MM.1S (cell line): Measurements from ENCODE around the gene SUCLG1.

Source experiments
- DNase-seq: peaks from one replicate; pipeline ENCODE4 v3.0.0-alpha.2; 2015
- H2AFZ ChIP-seq: fragments of 300-600 bp; sonication (generic); 2 replicates; pipeline ENCODE4 v1.6.0; 2016; ENCODE audit warnings: antibody characterized with exemption, low read length
- H3F3A ChIP-seq: fragments of 300-600 bp; sonication (generic); 2 replicates; pipeline ENCODE4 v1.6.1; 2016; ENCODE audit warnings: mild to moderate bottlenecking, antibody characterized with exemption, low read length, moderate library complexity, mixed read lengths; ENCODE audit not compliant: insufficient read depth
- H3K27ac ChIP-seq: fragments of 300-600 bp; sonication (generic); 2 replicates; pipeline ENCODE4 v1.5.1; 2016; ENCODE audit warnings: mild to moderate bottlenecking, low read length
- H3K27me3 ChIP-seq: fragments of 300-600 bp; sonication (generic); replicated peaks from 2 replicates; pipeline ENCODE4 v1.6.0; 2016; ENCODE audit warnings: low read length; ENCODE audit not compliant: insufficient read depth
- H3K36me3 ChIP-seq: fragments of 300-600 bp; sonication (generic); replicated peaks from 2 replicates; pipeline ENCODE4 v1.6.1; 2016; ENCODE audit warnings: mild to moderate bottlenecking, low read length, mixed read lengths; ENCODE audit not compliant: insufficient read depth
- H3K4me1 ChIP-seq: fragments of 300-600 bp; sonication (generic); 2 replicates; pipeline ENCODE4 v1.6.1; 2016; ENCODE audit warnings: low read length, mixed read lengths
- H3K4me2 ChIP-seq: fragments of 300-600 bp; sonication (generic); 2 replicates; pipeline ENCODE4 v1.6.0; 2016; ENCODE audit warnings: low read depth, low read length
- H3K4me3 ChIP-seq: fragments of 300-600 bp; sonication (generic); 2 replicates; pipeline ENCODE4 v1.5.1; 2016; ENCODE audit warnings: low read length, mixed read lengths
- H3K79me2 ChIP-seq: fragments of 300-600 bp; sonication (generic); 2 replicates; pipeline ENCODE4 v1.6.1; 2016; ENCODE audit warnings: mixed run types, low read length, mixed read lengths
- H3K9ac ChIP-seq: fragments of 300-600 bp; sonication (generic); 2 replicates; pipeline ENCODE4 v1.6.1; 2016; ENCODE audit warnings: low read length, mixed read lengths
- H3K9me2 ChIP-seq: fragments of 300-600 bp; sonication (generic); replicated peaks from 2 replicates; pipeline ENCODE4 v1.6.1; 2016; ENCODE audit warnings: mild to moderate bottlenecking, low read length, mixed read lengths; ENCODE audit not compliant: insufficient read depth
- H3K9me3 ChIP-seq: fragments of 300-600 bp; sonication (generic); replicated peaks from 2 replicates; pipeline ENCODE4 v1.6.1; 2016; ENCODE audit warnings: mild to moderate bottlenecking, low read length, mixed read lengths; ENCODE audit not compliant: insufficient read depth
- H4K20me1 ChIP-seq: fragments of 300-600 bp; sonication (generic); 2 replicates; pipeline ENCODE4 v1.6.1; 2016; ENCODE audit warnings: mild to moderate bottlenecking, low read length, moderate library complexity, mixed read lengths; ENCODE audit not compliant: insufficient read depth
- CTCF ChIP-seq: fragments of 300-600 bp; sonication (generic); IDR thresholded peaks from 2 replicates; pipeline ENCODE4 v1.5.1; 2016; ENCODE audit warnings: antibody characterized with exemption, low read length, mixed read lengths
- EZH2 ChIP-seq: fragments of 300-600 bp; sonication (generic); optimal IDR thresholded peaks from 2 replicates; pipeline ENCODE3; 2017; ENCODE audit warnings: low read depth, mild to moderate bottlenecking, antibody characterized with exemption, low read length, mixed read lengths
- EZH2phosphoT487 ChIP-seq: fragments of 300-600 bp; sonication (generic); IDR thresholded peaks from 2 replicates; pipeline ENCODE4 v1.6.1; 2018; ENCODE audit warnings: antibody characterized with exemption, low read length

Gene SUCLG1

DNA sequence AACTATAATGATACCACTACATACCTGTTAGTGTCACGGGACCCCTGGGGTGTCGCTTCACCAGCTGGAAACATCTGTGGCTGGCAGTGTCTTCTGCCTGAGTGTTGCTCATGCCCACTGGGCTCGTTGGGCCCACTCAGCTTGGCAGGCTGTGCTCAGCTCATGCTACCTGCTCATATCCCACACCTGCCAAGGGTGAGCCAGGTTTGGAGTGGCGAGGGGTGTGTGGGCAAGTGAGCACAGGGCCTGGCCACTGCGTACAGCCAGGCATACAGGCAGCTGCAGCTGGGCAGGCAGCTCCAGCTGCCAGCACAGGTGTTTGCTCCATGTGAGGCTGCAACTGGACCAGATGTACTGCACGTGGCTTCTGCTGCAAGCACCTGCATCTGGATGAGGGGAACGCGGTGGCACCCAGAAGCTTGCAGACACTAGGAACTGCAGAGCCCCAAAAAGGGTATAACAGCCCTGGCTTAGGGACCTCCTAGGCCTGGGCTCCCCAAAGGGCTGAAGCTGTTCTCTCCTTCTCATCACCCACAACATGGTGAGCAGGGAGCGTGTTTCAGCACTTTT is 70.1 kb downstream of the SUCLG1 start:
- Histone ChIP-seq H3K4me3 (no peak overlapping the region), H3F3A (no peaks in the 10 kb centered on the region), H4K20me1 (no peaks in the 10 kb centered on the region), H3K4me2 (no peak overlapping the region), H2AFZ (no peak overlapping the region), H3K36me3 (no peaks in the 10 kb centered on the region), H3K4me1 (peaks cover 2% of the 10 kb centered on the region; the same call in 1 of the 2 replicates), H3K9ac (no peak overlapping the region), H3K27ac (no peak overlapping the region), H3K9me2 (no peaks in the 10 kb centered on the region), H3K9me3 (no peaks in the 10 kb centered on the region), H3K79me2 (no peaks in the 10 kb centered on the region), H3K27me3 (no peaks in the 10 kb centered on the region)
- no peak for DNase-seq
- TF ChIP-seq CTCF (no peak), EZH2 (no peak), EZH2phosphoT487 (no peak)

- Histone ChIP-seq H3K4me2 (no peak overlapping the region), H4K20me1 (no peaks in the 10 kb centered on the region), H3F3A (no peaks in the 10 kb centered on the region), H3K9me3 (no peaks in the 10 kb centered on the region), H3K9me2 (no peaks in the 10 kb centered on the region), H3K27me3 (no peaks in the 10 kb centered on the region), H2AFZ (no peak overlapping the region), H3K79me2 (no peaks in the 10 kb centered on the region), H3K36me3 (no peaks in the 10 kb centered on the region), H3K4me1 (no peaks in the 10 kb centered on the region), H3K27ac (no peak overlapping the region), H3K4me3 (no peak overlapping the region), H3K9ac (no peak overlapping the region)
- no peak for TF ChIP-seq EZH2phosphoT487
- TF ChIP-seq CTCF, result no peak
- no peak for TF ChIP-seq EZH2
- no peak for DNase-seq
Observed at GRCh38 chr2:84388133-84388532, 70.9 kb downstream of the SUCLG1 start.

- Histone ChIP-seq H3K4me3 (no peak overlapping the region), H3F3A (no peaks in the 10 kb centered on the region)
- TF ChIP-seq EZH2 (no peak), CTCF (no peak)
Observed at GRCh38 chr2:84386336-84387040, 72.6 kb downstream of the SUCLG1 start.

More at GRCh38 chr2:84386336-84387040, 72.6 kb downstream of the SUCLG1 start:
- DNase-seq, result no peak
- Histone ChIP-seq H3K36me3 (no peaks in the 10 kb centered on the region), H3K9me2 (no peaks in the 10 kb centered on the region), H3K9ac (no peak overlapping the region), H3K4me1 (no peaks in the 10 kb centered on the region), H3K79me2 (no peaks in the 10 kb centered on the region), H3K27me3 (no peaks in the 10 kb centered on the region), H2AFZ (no peak overlapping the region), H3K9me3 (no peaks in the 10 kb centered on the region), H3K27ac (no peak overlapping the region), H3K4me2 (no peak overlapping the region), H4K20me1 (no peaks in the 10 kb centered on the region)
